Dedifferentiated amniotic fluid mesenchymal stem cell (primary cell): ENCODE data around the gene BLNK.
A peak's percentile ranks its signal among the peaks of the same experiment; 100 is the strongest.
"Not testable (repeated sequence)": the region's sequence is repeated elsewhere in the genome, so short reads cannot be mapped to it uniquely, and the experiment has no call there.

Source experiments
- DNase-seq: peaks from one replicate; pipeline ENCODE4 v3.0.0-alpha.2; 2016; ENCODE audit errors: extremely low spot score

The BLNK gene

DNA sequence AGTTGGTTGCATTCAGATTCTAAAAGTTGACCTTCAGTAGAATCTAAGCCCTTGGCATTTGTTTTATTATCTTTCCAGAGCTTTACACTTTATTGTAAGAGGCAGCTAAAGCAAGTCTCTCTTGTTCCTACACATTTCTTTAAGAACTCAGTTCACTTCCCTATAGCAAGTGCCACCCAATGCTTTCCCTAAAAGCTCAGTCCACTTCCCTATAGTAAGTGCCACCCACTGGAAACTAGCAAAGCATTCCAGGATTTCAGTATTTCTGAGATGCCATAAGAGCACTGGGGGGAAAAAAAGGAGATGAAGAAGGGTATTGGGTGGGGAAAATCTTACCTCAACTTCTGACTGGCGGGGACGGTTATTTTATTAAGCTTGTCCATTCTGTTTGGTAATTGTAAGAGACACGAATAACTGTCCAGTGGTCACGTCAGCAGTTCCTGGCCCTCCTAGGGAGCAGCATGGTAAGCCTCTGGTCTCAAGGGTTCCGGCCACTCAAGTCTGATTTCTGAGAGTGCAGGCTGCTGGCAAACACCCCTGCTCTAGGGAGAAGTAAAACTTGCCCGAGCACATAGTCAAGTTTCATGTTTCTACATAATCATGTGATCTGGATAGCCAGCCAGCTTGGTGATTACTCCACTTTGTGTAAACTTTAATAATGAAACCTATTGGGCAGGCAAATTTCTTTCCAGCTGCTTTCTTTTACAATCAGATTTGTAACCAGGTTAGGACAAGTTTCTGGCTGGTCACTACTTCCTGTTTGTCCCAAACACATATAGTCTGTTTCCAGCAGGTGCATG lies at the start of gene BLNK:
TSS of gene BLNK (minus strand) at position 554 of the 800 bp plus-strand sequence. CDS start at position 383, 171 bp downstream.
- peak; percentile 31 for DNase-seq

DNA sequence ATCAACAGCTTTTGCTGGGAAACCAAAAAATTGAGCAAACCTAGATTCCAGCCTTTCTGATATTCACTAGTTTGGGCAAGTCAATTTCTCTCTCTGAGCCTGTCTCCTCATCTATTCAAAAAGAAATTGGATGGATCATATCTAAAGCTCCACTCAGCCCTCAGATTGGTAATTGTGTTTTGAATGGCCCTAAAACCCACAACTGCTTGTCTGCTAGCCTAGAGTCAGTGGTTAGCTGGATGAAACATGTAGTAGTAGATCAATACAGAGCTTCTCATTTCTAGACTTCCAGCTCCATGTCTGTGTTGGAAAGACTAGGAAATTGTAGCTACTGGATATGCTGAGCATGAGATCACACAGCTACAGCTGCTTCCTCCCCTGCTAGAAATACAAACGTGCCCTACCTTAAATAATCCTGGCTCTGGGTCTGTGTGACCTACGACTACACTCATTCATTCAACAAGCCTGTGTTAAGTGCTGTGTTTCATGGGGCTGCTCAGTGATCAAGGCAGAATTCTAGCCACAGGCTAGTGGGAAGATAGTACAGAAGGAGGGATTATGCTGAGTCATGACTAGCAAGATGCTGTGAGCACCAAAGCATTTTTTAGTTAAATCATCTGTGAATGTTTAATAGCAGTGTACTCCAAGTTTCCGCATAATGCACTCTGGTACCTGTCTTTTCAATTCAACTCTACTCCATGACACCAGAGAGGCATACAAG lies 48.5 kb upstream of the BLNK start:
- no peak for DNase-seq

GRCh38 chr10:96317067-96317833 lies 45.9 kb upstream of the BLNK start:
- no peak for DNase-seq

- no peak for DNase-seq
Observed at GRCh38 chr10:96313344-96313743, 42.0 kb upstream of the BLNK start.

- no peak for DNase-seq
Observed at GRCh38 chr10:96311180-96311715, 39.9 kb upstream of the BLNK start.

GRCh38 chr10:96310321-96310669 lies 38.9 kb upstream of the BLNK start:
- DNase-seq = no peak

DNA sequence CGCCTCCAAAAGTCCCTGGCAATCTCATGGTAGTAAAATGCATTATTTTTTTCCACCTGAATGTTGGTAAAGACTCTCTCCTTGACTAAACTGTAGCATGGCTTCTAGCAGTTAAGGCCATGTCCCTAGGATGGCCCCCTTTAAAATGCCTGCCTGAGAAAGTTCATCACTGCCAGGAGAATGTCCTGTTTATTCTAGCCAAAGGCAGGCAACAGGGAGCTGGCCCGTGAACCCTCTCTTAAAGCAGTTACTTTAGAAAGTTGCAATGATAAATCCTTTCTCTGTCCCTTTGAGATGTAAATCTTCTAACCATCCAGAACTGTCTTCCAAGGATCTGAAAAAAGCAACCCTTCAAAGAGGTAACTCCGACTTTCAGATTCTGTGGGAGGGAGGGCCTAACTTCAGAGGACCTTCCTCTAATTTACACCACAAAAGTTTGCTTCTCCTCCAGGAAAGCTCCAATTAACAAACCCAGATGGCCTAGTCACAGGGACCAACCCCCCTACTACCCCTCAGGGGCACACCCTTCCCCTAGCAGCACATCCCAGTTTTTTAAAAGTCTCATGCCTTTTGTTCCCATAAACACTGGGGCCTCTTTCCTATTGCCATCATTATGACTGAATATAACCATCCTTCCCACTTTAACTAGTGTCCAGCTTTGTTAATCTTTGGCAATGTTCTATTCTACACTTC lies 38.4 kb upstream of the BLNK start:
- no peak for DNase-seq

DNA sequence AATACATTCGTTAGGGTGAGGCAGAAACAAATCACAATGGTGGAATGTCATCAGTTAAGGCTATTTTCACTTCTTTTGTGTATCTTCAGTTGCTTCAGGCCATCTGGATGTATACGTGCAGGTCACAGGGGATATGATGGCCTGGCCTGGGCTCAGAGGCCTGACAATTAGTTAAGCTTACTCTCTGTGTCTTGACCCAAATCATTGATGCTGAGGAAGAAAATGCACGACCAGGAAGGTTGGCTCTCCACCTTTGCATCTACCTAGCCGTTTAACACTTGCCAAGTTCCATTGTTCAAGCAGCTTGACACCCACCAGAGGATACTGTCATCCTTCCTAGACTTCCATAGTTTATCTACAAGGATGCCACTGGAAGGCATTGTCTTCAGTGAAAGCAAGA lies 37.5 kb upstream of the BLNK start:
- not testable (repeated sequence) for DNase-seq

DNA sequence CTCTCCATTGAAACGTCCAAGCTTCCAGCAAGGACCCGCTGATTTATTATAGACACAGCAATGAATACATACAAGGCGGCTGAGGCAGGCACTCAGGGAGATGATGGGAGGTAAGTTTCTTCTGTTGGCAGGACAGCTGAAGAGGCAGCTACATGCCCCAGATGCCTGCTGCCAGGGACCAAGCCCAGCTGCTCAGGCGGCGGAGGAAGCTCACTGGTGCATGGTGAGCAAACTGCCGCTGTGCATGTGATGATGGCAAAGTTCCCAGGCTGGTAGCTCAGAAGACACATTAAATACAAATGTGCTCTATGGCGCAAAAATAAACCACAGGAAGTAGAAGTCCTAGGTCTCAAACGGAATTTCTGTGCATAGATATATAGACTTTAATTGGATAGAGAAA lies 35.1 kb upstream of the BLNK start:
- DNase-seq = no peak

DNA sequence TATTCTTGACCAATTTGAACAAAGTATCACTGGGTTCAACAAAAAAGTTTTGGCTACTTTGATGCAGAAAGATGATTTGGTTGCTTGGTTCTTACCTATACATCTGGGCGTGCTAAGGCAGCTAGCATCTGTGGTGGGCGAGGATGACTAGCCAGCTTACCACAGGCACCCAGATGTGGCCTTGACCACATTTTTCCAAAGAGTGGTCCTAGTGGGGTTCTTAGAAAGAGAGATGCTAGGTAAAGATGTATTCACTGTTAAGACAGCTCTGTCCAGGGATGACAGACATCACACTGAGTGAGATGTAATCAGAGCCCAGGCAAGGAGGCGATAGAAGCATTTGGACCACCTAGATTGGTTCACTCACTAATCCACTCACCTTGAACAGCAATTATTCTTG lies 33.6 kb upstream of the BLNK start:
- DNase-seq = no peak

DNA sequence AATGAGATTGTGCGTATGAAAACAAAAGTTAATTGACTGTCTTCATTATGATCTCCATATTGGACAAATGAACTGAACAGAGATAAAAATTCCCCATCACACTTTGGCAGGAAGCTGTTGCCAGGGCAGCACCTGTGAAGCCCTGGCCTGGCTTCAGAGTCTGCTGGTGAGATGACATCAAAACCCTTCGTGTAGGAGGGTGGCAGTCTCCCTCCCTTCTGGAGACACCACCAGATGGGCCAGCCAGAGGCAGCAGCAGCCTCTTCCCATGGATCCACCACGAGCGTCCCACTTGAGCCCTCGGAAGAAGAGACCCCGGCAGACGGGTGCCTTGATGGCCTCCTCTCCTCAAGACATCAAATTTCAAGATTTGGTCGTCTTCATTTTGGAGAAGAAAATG lies 32.9 kb upstream of the BLNK start, which contains the start of gene DNTT:
TSS of gene DNTT (plus strand) at position 205 of the 400 bp plus-strand sequence. CDS start at position 269, 64 bp downstream.
- DNase-seq = no peak

- DNase-seq = no peak
Observed at GRCh38 chr10:96301616-96302015, 30.2 kb upstream of the BLNK start.

DNA sequence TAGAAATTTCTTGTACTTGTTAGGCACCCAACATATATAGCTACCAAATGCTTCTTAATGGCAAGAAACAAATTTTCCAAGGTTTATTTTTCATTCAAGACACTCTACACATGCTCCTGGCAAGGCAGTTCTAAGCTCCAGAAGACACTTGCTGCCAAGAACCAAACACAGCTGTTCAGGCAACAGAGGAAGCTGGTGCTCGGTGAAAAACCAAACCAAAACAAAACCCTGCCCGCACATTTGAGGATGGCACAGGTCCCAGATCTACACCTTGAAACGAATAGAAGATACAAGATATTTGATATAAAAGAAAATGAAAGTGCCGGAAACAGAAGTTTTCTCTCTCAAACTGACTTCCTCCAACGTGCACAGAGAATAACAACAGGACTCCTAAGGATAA lies 28.0 kb upstream of the BLNK start:
- DNase-seq = no peak

DNA sequence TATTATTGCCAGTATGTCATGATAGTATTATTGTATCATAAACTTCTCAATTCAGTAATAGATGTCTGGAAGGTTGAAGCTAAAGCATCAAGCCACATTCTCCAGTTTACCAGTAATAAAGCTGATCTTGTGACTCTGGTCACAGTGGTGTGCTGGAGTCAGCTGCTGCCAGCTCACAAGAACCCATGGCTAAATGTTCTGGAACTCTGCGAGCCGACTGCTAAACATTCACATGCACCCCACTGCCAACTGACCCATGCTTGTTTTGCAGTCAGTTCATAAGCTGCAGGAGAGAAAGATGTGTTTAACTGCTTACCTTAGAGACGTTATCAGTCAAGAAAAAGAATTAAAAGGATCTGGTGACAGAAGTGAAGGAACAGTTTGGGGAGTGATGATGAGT lies 27.0 kb upstream of the BLNK start:
- no peak for DNase-seq

DNA sequence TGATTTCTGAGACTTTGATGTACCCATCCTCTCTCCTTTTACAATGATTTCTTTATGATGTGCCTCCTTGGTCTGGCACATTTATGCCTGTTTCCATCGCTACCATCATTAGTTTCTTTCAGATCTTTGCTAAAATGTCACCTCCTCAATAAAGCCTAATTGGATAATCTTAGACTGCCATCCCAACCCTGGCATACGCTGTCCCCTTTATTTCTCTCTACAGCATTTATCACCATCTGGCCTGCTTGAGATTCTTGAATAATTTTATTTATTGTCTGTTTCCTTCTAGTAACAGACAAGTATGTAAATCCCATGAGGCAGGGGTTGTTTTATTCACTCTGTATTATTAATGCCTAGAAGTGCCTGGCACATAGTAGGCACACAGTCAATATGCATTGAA lies 26.1 kb upstream of the BLNK start:
- DNase-seq = no peak

- no peak for DNase-seq
Observed at GRCh38 chr10:96295475-96295874, 24.1 kb upstream of the BLNK start.

DNA sequence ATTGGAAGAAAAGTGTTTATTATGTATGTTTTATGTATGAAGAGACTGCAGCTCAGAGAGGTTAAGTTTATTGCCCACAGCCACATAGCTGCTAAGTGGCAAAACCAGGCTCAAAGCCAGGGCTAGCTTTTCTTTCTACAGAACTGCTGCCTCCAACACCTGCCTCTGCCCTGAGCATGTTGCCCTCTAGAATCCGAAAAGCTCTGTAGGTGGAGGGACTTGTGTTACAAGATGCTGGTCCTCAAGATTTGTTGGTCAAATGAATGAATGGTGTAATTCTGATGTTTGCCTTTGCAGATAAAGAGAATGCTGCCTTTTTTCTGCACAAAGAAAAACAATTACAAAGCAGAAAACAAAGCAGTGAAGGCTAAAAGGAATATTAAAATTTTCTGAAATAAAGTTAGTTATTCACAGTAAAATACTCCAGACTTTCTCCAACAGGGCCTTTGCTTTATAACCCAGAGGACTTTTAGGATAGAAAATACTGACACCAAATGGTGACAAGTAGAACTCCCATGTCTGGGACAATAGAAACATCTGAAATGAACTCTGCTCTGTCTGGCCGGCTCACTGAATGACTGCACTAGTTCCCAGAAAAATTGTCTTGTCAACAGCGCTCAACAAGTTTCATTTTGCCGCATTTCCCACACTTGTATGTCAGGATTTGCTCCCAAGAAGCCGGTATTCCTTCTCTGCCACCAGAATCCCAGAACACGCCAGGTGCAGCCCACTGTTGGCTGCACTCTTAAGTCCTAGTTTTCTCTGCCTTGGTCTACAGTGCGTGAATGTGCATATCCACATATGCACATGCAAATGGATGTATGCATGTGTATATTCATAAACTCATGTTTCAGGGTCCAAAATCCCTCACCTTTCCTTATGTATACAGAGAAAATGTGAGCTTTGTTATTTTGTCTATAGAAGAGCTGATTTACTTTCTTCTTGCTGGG lies 21.9 kb upstream of the BLNK start:
- DNase-seq = peak; percentile 76

GRCh38 chr10:96290368-96291133 lies 19.2 kb upstream of the BLNK start:
- no peak for DNase-seq

- no peak for DNase-seq
Observed at GRCh38 chr10:96289218-96289910, 18.0 kb upstream of the BLNK start.
